NT2/D1 (cell line): Measurements from ENCODE around the gene ADCY9.

Experiments used
- YY1 ChIP-seq: IDR thresholded peaks from 2 replicates; pipeline ENCODE4 v1.6.1; 2011; ENCODE audit not compliant: insufficient read length, insufficient read depth
- ZNF274 ChIP-seq: IDR thresholded peaks from 2 replicates; pipeline ENCODE4 v1.6.1; 2011; ENCODE audit warnings: mild to moderate bottlenecking, low read depth, low read length

GRCh38 chr16:3998793-3999478, 117.3 kb downstream of the ADCY9 start:
- TF ChIP-seq YY1 (no peak), ZNF274 (no peak)
